ENCODE data around the gene ACTR1B.
A peak's percentile ranks its signal among the peaks of the same experiment; 100 is the strongest.
"Not testable (repeated sequence)": the region's sequence is repeated elsewhere in the genome, so short reads cannot be mapped to it uniquely, and the experiment has no call there.

The ACTR1B gene

DNA sequence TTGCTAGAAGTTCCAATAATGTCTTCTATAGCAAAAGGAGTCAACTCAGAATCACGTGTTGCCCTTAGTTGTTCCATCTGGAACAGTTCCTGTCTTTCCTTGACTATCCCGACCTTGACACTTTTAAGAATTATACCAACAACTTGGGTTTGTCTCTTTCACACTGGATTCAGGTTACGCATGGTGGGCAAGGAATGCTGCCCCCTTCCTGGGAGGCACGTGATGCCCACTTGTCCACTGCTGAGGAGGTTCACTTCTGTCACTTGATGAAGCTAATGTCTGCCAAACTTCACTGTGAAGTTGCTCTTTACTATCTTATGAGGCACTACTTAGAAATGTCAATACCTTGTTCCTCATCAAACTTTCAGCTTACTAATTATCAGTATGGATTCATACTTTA, 12.7 kb downstream of the ACTR1B start:
- Histone ChIP-seq H3K27ac (ENCODE audit: insufficient read depth in 1 of 2, low read depth in 1 of 2, low read length in 2 of 2, poor library complexity in 1 of 2, severe bottlenecking in 2 of 2) (no peak overlapping the region), H3K4me3 (ENCODE audit: control insufficient read depth in 1 of 7, extremely low read depth in 1 of 7, insufficient read depth in 4 of 7, low read depth in 2 of 7, low read length in 6 of 7) (no peak overlapping the region), H3K36me3 (ENCODE audit: control insufficient read depth in 4 of 4, insufficient read depth in 4 of 4, low read length in 3 of 4) (peaks cover 11 to 55% (median 42%) of the 10 kb centered on the region in 4 experiments), H3K27me3 (replicated peaks in 2 of 5; ENCODE audit: control insufficient read depth in 4 of 5, insufficient read depth in 5 of 5, low read length in 4 of 5) (no peaks in the 10 kb centered on the region), H3K9me3 (ENCODE audit: control extremely low read depth in 1 of 5, control insufficient read depth in 4 of 5, insufficient read depth in 2 of 5, low read depth in 1 of 5, low read length in 4 of 5) (peaks cover 0 to 20% (median 7%) of the 10 kb centered on the region in 5 experiments), H3K4me1 (ENCODE audit: control extremely low read depth in 1 of 4, control insufficient read depth in 4 of 4, insufficient read depth in 4 of 4, low read length in 3 of 4) (peaks cover 0 to 11% (median 7%) of the 10 kb centered on the region in 4 experiments)
- CTCF ChIA-PET, result interaction anchor here (0.8 to 10.0 kb wide), 4 partner anchors 12 to 58 kb away, joined by 3 to 85 read pairs (median 4); partner anchors contain the start of gene ACTR1B
- no peak for DNase-seq
- 97% methylated on average over 4 of the region's 4 CpGs for WGBS (ENCODE audit: insufficient coverage)
- POLR2A ChIA-PET, result interaction anchor here (1.9 kb wide), 1 partner anchor 12 kb away, joined by 5 read pairs; no protein-coding TSS in a partner anchor

DNA sequence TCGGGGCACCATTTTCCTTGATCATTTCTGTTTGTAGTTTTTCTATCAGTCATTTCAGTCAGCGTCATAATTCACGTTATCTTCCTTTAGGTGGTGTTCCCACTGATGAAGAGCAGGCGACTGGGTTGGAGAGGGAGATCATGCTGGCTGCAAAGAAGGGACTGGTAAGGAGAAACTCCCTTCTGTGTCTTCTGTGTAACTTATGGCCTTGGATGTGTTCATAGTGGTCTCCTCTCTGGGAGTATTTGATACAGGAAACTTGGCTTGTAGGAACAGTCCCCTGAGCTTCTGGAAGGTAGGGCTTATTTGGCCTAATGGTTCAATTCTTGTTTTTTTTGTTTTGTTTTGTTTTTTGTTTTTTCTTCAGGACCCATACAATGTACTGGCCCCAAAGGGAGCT, 16.9 kb downstream of the ACTR1B start:
- H3K27me3 ChIP-seq (replicated peaks in 2 of 5; ENCODE audit: control insufficient read depth in 4 of 5, insufficient read depth in 5 of 5, low read length in 4 of 5), result no peaks in the 10 kb centered on the region
- H3K4me1 ChIP-seq (ENCODE audit: control extremely low read depth in 1 of 4, control insufficient read depth in 4 of 4, insufficient read depth in 4 of 4, low read length in 3 of 4), result peaks cover 3 to 22% (median 18%) of the 10 kb centered on the region in 4 experiments
- ChIA-PET CTCF (interaction anchor here (0.9 to 10.0 kb wide), 5 partner anchors 16 to 120 kb away, joined by 3 to 85 read pairs (median 5); partner anchors contain the start of gene ACTR1B), POLR2A (interaction anchor here (4.6 kb wide), 1 partner anchor 15 kb away, joined by 51 read pairs; the partner anchor contains the start of gene ACTR1B)
- H3K4me3 ChIP-seq (ENCODE audit: control insufficient read depth in 1 of 7, extremely low read depth in 1 of 7, insufficient read depth in 4 of 7, low read depth in 2 of 7, low read length in 6 of 7), result peak overlapping the region in 6 of 7 experiments; percentile 74 to 99 (median 96)
- 100% methylated on average over 2 of the region's 4 CpGs for WGBS (ENCODE audit: insufficient coverage)
- H3K9me3 ChIP-seq (ENCODE audit: control extremely low read depth in 1 of 5, control insufficient read depth in 4 of 5, insufficient read depth in 2 of 5, low read depth in 1 of 5, low read length in 4 of 5), result no peaks in the 10 kb centered on the region
- no peak overlapping the region for H3K27ac ChIP-seq (ENCODE audit: insufficient read depth in 1 of 2, low read depth in 1 of 2, low read length in 2 of 2, poor library complexity in 1 of 2, severe bottlenecking in 2 of 2)
- peaks cover 8 to 29% (median 18%) of the 10 kb centered on the region in 4 experiments for H3K36me3 ChIP-seq (ENCODE audit: control insufficient read depth in 4 of 4, insufficient read depth in 4 of 4, low read length in 3 of 4)
- no peak for DNase-seq

DNA sequence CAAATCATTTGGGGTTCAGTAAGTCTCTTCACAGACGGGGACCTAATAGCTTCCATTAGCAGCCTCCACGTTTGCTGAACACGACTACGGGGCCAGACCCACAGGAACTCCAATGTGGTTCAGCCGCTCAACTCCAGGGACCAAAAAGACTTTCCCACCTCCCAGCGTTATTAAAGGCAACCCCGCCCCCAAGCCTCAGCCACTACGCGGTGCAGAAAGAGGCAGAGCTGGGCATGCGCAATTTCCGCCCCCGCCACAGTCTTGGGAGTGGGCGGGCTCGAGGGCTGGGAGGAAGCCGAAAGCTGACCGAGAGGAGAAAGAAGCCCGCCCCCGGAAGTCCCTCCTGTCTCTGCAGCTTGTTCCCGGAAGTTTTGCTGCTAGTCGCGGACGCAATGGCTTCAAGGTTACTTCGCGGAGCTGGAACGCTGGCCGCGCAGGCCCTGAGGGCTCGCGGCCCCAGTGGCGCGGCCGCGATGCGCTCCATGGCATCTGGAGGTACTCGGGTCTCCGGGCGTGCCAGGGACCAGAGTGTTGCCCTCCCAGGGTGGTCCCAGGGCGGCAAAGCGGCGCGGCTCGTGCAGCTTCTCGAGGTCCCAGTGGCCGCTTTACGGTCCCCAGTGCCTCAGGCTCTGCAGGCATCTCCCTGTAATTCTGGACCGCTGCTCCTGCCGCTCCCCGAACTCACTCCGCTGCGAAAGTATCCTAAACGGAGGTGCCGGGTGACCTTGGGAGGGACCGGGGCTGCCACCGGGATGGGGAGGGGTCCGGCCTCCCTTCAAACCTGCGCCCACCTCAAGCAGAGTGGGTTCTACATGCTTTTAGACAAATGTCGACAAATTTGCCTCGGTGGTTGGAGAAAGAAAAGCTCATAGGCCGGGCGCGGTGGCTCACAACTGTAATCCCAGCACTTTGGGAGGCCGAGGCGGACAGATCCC, 17.9 kb downstream of the ACTR1B start, which contains the start of gene COX5B:
Gene COX5B, plus strand, starts transcription at position 368 of the 935 bp plus-strand sequence. Its CDS starts 25 bp downstream, at position 393.
- Histone ChIP-seq H3K4me1 (ENCODE audit: control extremely low read depth in 1 of 4, control insufficient read depth in 4 of 4, insufficient read depth in 4 of 4, low read length in 3 of 4) (peaks cover 3 to 22% (median 18%) of the 10 kb centered on the region in 4 experiments), H3K36me3 (ENCODE audit: control insufficient read depth in 4 of 4, insufficient read depth in 4 of 4, low read length in 3 of 4) (peaks cover 8 to 29% (median 18%) of the 10 kb centered on the region in 4 experiments), H3K9me3 (ENCODE audit: control extremely low read depth in 1 of 5, control insufficient read depth in 4 of 5, insufficient read depth in 2 of 5, low read depth in 1 of 5, low read length in 4 of 5) (no peaks in the 10 kb centered on the region), H3K27me3 (replicated peaks in 2 of 5; ENCODE audit: control insufficient read depth in 4 of 5, insufficient read depth in 5 of 5, low read length in 4 of 5) (no peaks in the 10 kb centered on the region), H3K4me3 (ENCODE audit: control insufficient read depth in 1 of 7, extremely low read depth in 1 of 7, insufficient read depth in 4 of 7, low read depth in 2 of 7, low read length in 6 of 7) (peak within 1 kb of the TSS; percentile 74 to 99 (median 95)), H3K27ac (ENCODE audit: insufficient read depth in 1 of 2, low read depth in 1 of 2, low read length in 2 of 2, poor library complexity in 1 of 2, severe bottlenecking in 2 of 2) (peak within 1 kb of the TSS; percentile 82 to 92)
- ChIA-PET POLR2A (interaction anchor here (0.6 to 4.6 kb wide), 2 partner anchors 16 to 1523 kb away, joined by 3 to 51 read pairs; partner anchors contain the start of gene ACTR1B), CTCF (interaction anchor here (0.6 to 10.0 kb wide), 8 partner anchors 12 to 121 kb away, joined by 3 to 85 read pairs (median 4); partner anchors contain the start of genes ACTR1B and ZAP70)
- 0% methylated on average over 41 of the region's 63 CpGs for WGBS (ENCODE audit: insufficient coverage)
- DNase-seq, result peak; percentile 97 to 99 (median 98)

DNA sequence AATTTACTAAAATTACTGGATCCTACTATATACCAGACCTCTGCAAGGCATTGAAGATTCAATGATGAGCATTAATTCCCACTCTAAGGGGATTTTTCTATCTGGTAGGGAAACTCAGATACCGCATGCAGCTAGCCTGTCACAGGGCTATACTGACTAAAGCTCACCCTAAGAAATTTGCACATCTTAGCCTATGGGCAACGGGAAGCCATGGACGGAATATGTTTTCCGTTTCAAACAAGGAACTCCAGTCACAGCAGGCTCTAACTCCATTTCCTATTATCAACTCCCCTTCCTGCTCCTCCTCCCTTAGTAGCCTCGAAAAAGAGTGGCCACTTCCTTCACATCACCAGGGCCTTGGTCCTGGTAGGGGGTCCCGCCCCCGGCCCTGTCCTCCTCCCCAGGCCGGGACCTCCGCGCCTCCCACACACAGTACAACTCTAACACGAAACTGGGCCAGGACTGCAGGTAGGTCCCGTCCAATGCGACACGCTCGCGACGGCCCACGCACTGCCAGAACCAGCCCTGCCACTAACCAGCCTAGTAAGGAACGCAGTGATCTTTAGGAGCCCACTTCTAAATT, 18.6 kb downstream of the ACTR1B start:
- H3K4me1 ChIP-seq (ENCODE audit: control extremely low read depth in 1 of 4, control insufficient read depth in 4 of 4, insufficient read depth in 4 of 4, low read length in 3 of 4), result peaks cover 3 to 22% (median 18%) of the 10 kb centered on the region in 4 experiments
- peak overlapping the region; percentile 82 to 92 for H3K27ac ChIP-seq (ENCODE audit: insufficient read depth in 1 of 2, low read depth in 1 of 2, low read length in 2 of 2, poor library complexity in 1 of 2, severe bottlenecking in 2 of 2)
- peaks cover 8 to 29% (median 18%) of the 10 kb centered on the region in 4 experiments for H3K36me3 ChIP-seq (ENCODE audit: control insufficient read depth in 4 of 4, insufficient read depth in 4 of 4, low read length in 3 of 4)
- ChIA-PET POLR2A (interaction anchor here (4.6 kb wide), 1 partner anchor 17 kb away, joined by 51 read pairs; the partner anchor contains the start of gene ACTR1B), CTCF (interaction anchor here (0.6 to 10.0 kb wide), 5 partner anchors 12 to 94 kb away, joined by 3 to 85 read pairs (median 5); partner anchors contain the start of gene ACTR1B)
- no peaks in the 10 kb centered on the region for H3K9me3 ChIP-seq (ENCODE audit: control extremely low read depth in 1 of 5, control insufficient read depth in 4 of 5, insufficient read depth in 2 of 5, low read depth in 1 of 5, low read length in 4 of 5)
- WGBS (ENCODE audit: insufficient coverage), result 7% methylated on average over 19 of the region's 19 CpGs
- DNase-seq, result peak in 1 of 3 donors; percentile 51
- H3K4me3 ChIP-seq (ENCODE audit: control insufficient read depth in 1 of 7, extremely low read depth in 1 of 7, insufficient read depth in 4 of 7, low read depth in 2 of 7, low read length in 6 of 7), result peak overlapping the region; percentile 74 to 99 (median 95)
- no peaks in the 10 kb centered on the region for H3K27me3 ChIP-seq (replicated peaks in 2 of 5; ENCODE audit: control insufficient read depth in 4 of 5, insufficient read depth in 5 of 5, low read length in 4 of 5)

DNA sequence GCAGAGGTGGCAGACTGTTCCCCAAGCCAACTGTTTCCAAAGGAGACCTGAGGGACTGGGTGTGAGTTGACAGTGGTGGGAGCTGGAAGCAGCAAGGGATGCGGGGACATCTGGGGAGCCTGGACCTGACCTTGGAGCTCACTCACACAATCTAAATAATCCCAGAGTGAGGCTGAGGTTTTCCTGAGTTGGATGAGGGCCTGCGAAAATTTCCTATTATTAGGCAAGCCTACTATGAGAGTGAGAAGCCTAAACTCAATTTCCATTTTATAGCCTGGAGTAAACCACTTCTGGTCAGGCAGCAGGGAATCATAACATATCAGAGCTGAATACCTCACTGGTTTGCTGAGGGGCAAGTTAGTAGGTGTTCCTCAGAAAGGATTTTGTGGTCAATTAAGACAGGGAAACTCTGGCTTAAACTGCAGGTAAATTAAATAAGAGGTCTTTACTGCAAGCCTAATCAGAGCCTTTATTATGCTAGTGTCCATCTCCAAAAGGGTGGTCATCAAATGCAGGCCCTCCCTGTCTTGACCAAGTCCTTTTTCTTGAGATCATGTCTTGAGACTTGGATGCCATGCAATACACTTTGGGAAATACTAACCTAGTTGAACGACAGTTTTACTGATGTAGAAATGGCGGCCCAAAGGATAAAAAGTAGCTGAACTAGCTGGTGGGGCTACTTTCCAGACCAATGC, 19.7 kb downstream of the ACTR1B start:
- Histone ChIP-seq H3K36me3 (ENCODE audit: control insufficient read depth in 4 of 4, insufficient read depth in 4 of 4, low read length in 3 of 4) (peaks cover 8 to 23% (median 13%) of the 10 kb centered on the region in 4 experiments), H3K4me3 (ENCODE audit: control insufficient read depth in 1 of 7, extremely low read depth in 1 of 7, insufficient read depth in 4 of 7, low read depth in 2 of 7, low read length in 6 of 7) (no peak overlapping the region), H3K27ac (ENCODE audit: insufficient read depth in 1 of 2, low read depth in 1 of 2, low read length in 2 of 2, poor library complexity in 1 of 2, severe bottlenecking in 2 of 2) (no peak overlapping the region), H3K27me3 (replicated peaks in 2 of 5; ENCODE audit: control insufficient read depth in 4 of 5, insufficient read depth in 5 of 5, low read length in 4 of 5) (no peaks in the 10 kb centered on the region), H3K9me3 (ENCODE audit: control extremely low read depth in 1 of 5, control insufficient read depth in 4 of 5, insufficient read depth in 2 of 5, low read depth in 1 of 5, low read length in 4 of 5) (no peaks in the 10 kb centered on the region), H3K4me1 (ENCODE audit: control extremely low read depth in 1 of 4, control insufficient read depth in 4 of 4, insufficient read depth in 4 of 4, low read length in 3 of 4) (peaks cover 3 to 22% (median 18%) of the 10 kb centered on the region in 4 experiments)
- DNase-seq, result no peak
- no CpG with 5 or more reads among the region's 4 CpGs for WGBS (ENCODE audit: insufficient coverage)
- ChIA-PET POLR2A (interaction anchor here (4.6 kb wide), 1 partner anchor 18 kb away, joined by 51 read pairs; the partner anchor contains the start of gene ACTR1B), CTCF (interaction anchor here (4.0 to 10.0 kb wide), 2 partner anchors 19 to 54 kb away, joined by 31 to 85 read pairs; partner anchors contain the start of gene ACTR1B)

DNA sequence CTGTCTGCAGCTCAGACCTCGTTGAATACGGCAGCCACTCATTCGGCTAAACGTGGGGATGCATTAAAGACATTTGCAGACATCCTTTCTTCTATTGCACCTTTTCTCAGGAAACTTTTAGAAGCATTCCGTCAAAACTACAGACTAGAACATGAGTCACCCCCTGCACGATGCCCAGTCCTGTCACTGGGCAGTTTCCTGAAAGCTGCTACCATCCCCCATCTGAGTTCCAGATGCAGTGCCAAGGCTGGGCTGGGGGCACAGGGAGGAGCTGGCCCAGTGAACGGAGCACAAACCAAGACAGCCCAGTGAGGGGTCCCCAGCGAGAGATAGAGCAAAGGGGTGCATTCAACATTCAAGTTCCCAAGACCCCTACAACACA, 37.8 kb downstream of the ACTR1B start:
- H3K4me1 ChIP-seq (ENCODE audit: control extremely low read depth in 1 of 4, control insufficient read depth in 4 of 4, insufficient read depth in 4 of 4, low read length in 3 of 4); DNase-seq; H3K9me3 ChIP-seq (ENCODE audit: control extremely low read depth in 1 of 5, control insufficient read depth in 4 of 5, insufficient read depth in 2 of 5, low read depth in 1 of 5, low read length in 4 of 5); H3K36me3 ChIP-seq (ENCODE audit: control insufficient read depth in 4 of 4, insufficient read depth in 4 of 4, low read length in 3 of 4); H3K27me3 ChIP-seq (replicated peaks in 2 of 5; ENCODE audit: control insufficient read depth in 4 of 5, insufficient read depth in 5 of 5, low read length in 4 of 5); H3K4me3 ChIP-seq (ENCODE audit: control insufficient read depth in 1 of 7, extremely low read depth in 1 of 7, insufficient read depth in 4 of 7, low read depth in 2 of 7, low read length in 6 of 7); H3K27ac ChIP-seq (ENCODE audit: insufficient read depth in 1 of 2, low read depth in 1 of 2, low read length in 2 of 2, poor library complexity in 1 of 2, severe bottlenecking in 2 of 2); CTCF ChIA-PET; POLR2A ChIA-PET: not testable (repeated sequence)
- WGBS (ENCODE audit: insufficient coverage), result 92% methylated on average over 5 of the region's 8 CpGs
